OCI-LY7 (cell line): Measurements from ENCODE around the gene YJU2.

Experiments used
- EZH2phosphoT487 ChIP-seq: fragments of 200-600 bp; sonication (generic); IDR thresholded peaks from 2 replicates; pipeline ENCODE4 v1.6.1; 2018; ENCODE audit warnings: low read depth, borderline replicate concordance, mild to moderate bottlenecking, mixed run types, antibody characterized with exemption, low read length, moderate library complexity, mixed read lengths
- TF ChIP-seq, protein P1 (sequence below): fragments of 200-600 bp; sonication (generic); conservative IDR thresholded peaks from 2 replicates; pipeline ENCODE4 v1.5.1; 2014; ENCODE audit warnings: mild to moderate bottlenecking, antibody characterized with exemption, low read length, moderate library complexity, mixed read lengths

DNA sequence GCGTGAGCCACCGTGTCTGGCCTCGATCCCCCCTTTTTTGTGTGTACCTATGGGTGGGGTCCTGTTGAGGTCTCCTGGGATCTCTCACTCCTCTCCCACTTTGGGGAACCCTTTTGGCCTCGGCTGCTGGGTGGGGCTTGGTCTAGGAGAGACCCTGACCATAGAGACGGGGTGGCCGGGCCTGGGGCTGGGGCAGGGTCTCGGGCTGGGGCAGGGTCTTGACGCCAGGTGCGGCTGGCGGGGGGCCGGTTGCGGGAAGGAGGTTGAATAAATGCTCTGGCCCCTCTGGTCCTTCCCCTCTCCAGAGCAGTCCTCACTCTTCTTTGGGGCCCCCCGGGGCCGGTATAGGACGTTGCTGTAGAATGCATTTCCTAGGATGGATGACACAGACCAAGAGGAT, 45.6 kb downstream of the YJU2 start:
- TF ChIP-seq, protein P1, sequence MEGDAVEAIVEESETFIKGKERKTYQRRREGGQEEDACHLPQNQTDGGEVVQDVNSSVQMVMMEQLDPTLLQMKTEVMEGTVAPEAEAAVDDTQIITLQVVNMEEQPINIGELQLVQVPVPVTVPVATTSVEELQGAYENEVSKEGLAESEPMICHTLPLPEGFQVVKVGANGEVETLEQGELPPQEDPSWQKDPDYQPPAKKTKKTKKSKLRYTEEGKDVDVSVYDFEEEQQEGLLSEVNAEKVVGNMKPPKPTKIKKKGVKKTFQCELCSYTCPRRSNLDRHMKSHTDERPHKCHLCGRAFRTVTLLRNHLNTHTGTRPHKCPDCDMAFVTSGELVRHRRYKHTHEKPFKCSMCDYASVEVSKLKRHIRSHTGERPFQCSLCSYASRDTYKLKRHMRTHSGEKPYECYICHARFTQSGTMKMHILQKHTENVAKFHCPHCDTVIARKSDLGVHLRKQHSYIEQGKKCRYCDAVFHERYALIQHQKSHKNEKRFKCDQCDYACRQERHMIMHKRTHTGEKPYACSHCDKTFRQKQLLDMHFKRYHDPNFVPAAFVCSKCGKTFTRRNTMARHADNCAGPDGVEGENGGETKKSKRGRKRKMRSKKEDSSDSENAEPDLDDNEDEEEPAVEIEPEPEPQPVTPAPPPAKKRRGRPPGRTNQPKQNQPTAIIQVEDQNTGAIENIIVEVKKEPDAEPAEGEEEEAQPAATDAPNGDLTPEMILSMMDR: no peak
- TF ChIP-seq EZH2phosphoT487: no peak
